GM23338 (cell line): ENCODE results near the gene PIK3AP1. TPM values are rescaled to one million over a fixed set of nuclear protein-coding genes. Genes with fewer than 3 reads are reported as not detected.

Experiments used
- ATAC-seq: fragments of 200-7000 bp; cut with Tn5 transposase; 3 replicates; pipeline ENCODE4 v1.9.1; 2020
- DNase-seq: peaks from one replicate; pipeline ENCODE4 v3.0.0-alpha.2; 2015; ENCODE audit warnings: low spot score
- H2AFZ ChIP-seq: fragments of 200-600 bp; sonication (generic); 2 replicates; pipeline ENCODE4 v1.8.0; 2016; ENCODE audit warnings: antibody characterized with exemption, mild to moderate bottlenecking, moderate library complexity
- H3F3A ChIP-seq: fragments of 200-600 bp; sonication (generic); replicated peaks from 2 replicates; pipeline ENCODE4 v1.8.0; 2017; ENCODE audit warnings: antibody characterized with exemption, mixed run types, low read depth
- H3K27ac ChIP-seq: fragments of 200-600 bp; sonication (generic); 2 replicates; pipeline ENCODE4 v1.6.1; 2016; ENCODE audit warnings: low read depth
- H3K27me3 ChIP-seq: fragments of 200-600 bp; sonication (generic); 2 replicates; pipeline ENCODE4 v1.8.0; 2016; ENCODE audit warnings: mild to moderate bottlenecking, mixed run types, moderate library complexity; ENCODE audit not compliant: insufficient read depth
- H3K36me3 ChIP-seq: fragments of 200-600 bp; sonication (generic); 2 replicates; pipeline ENCODE4 v1.8.0; 2016; ENCODE audit warnings: mild to moderate bottlenecking; ENCODE audit not compliant: insufficient read depth
- H3K4me1 ChIP-seq: fragments of 200-600 bp; sonication (generic); 2 replicates; pipeline ENCODE4 v1.8.0; 2016; ENCODE audit warnings: mild to moderate bottlenecking, moderate library complexity; ENCODE audit not compliant: insufficient read depth
- H3K4me2 ChIP-seq: fragments of 200-600 bp; sonication (generic); 2 replicates; pipeline ENCODE4 v1.7.1; 2017; ENCODE audit warnings: mixed run types
- H3K4me3 ChIP-seq: fragments of 200-600 bp; sonication (generic); 2 replicates; pipeline ENCODE4 v1.6.1; 2016; ENCODE audit warnings: mixed run types
- H3K79me2 ChIP-seq: fragments of 200-600 bp; sonication (generic); replicated peaks from 2 replicates; pipeline ENCODE4 v1.8.0; 2017; ENCODE audit warnings: mild to moderate bottlenecking; ENCODE audit not compliant: insufficient read depth
- H3K9me2 ChIP-seq: fragments of 200-600 bp; sonication (generic); 2 replicates; pipeline ENCODE4 v1.8.0; 2017; ENCODE audit not compliant: insufficient read depth
- H4K20me1 ChIP-seq: fragments of 200-600 bp; sonication (generic); replicated peaks from 2 replicates; pipeline ENCODE4 v1.8.0; 2017; ENCODE audit warnings: mild to moderate bottlenecking; ENCODE audit not compliant: insufficient read depth
- H3K27ac Mint-ChIP-seq: 2 replicates; pipeline ENCODE4 v1.8.0; 2020; ENCODE audit warnings: inconsistent platforms, mild to moderate bottlenecking, moderate library complexity, mixed read lengths
- H3K27me3 Mint-ChIP-seq: 3 replicates; pipeline ENCODE4 v1.8.0; 2022; ENCODE audit warnings: low read depth, mild to moderate bottlenecking, moderate library complexity, mixed read lengths, inconsistent platforms; ENCODE audit not compliant: insufficient read depth, poor library complexity
- H3K36me3 Mint-ChIP-seq: 3 replicates; pipeline ENCODE4 v1.8.0; 2021; ENCODE audit warnings: low read depth, mild to moderate bottlenecking, inconsistent platforms, moderate library complexity, mixed read lengths
- H3K4me1 Mint-ChIP-seq: 3 replicates; pipeline ENCODE4 v1.8.0; 2020; ENCODE audit warnings: mild to moderate bottlenecking, inconsistent platforms, mixed read lengths
- H3K4me3 Mint-ChIP-seq: 3 replicates; pipeline ENCODE4 v1.8.0; 2021; ENCODE audit warnings: moderate library complexity, mild to moderate bottlenecking, inconsistent platforms, mixed read lengths
- H3K9me3 Mint-ChIP-seq: 3 replicates; pipeline ENCODE4 v1.8.0; 2020; ENCODE audit warnings: moderate library complexity, mild to moderate bottlenecking, inconsistent platforms, mixed read lengths
- CREB1 ChIP-seq: fragments of 250-450 bp; sonication (Bioruptor Pico); IDR thresholded peaks from 2 replicates; pipeline ENCODE4 v1.5.0; 2020; ENCODE audit warnings: low read depth, mild to moderate bottlenecking, moderate library complexity
- EZH2phosphoT487 ChIP-seq: fragments of 200-600 bp; sonication (generic); IDR thresholded peaks from one replicate; pipeline ENCODE4 v1.8.1; 2018; ENCODE audit warnings: antibody characterized with exemption; ENCODE audit not compliant: unreplicated experiment
- JUNB ChIP-seq: IDR thresholded peaks from one replicate; pipeline ENCODE4 v1.6.1; 2016; ENCODE audit warnings: antibody characterized with exemption; ENCODE audit not compliant: unreplicated experiment
- NANOG ChIP-seq: IDR thresholded peaks from 2 replicates; pipeline ENCODE4 v1.6.1; 2016; ENCODE audit warnings: antibody characterized with exemption, borderline replicate concordance
- POLR2AphosphoS5 ChIP-seq: IDR thresholded peaks from 2 replicates; pipeline ENCODE4 v1.6.1; 2016; ENCODE audit warnings: antibody characterized with exemption, low read depth
- STAT1 ChIP-seq: IDR thresholded peaks from one replicate; pipeline ENCODE4 v1.6.1; 2016; ENCODE audit warnings: antibody characterized with exemption; ENCODE audit not compliant: unreplicated experiment
- ZNF331 ChIP-seq: fragments of 250-450 bp; sonication (Bioruptor Pico); IDR thresholded peaks from 2 replicates; pipeline ENCODE4 v1.5.0; 2020; ENCODE audit warnings: low read depth, mild to moderate bottlenecking, moderate library complexity
- polyA plus RNA-seq: library from polyadenylated mRNA; unstranded; fragments of >200 nt; fragmentation: Nextera tagmentation; extraction: Ambion mirVana; gene quantifications from 2 replicates; pipeline ENCODE4 v1.2.1, GENCODE V29; 2016
- total RNA-seq: library from RNA; depleted of rRNA; stranded (reverse); fragments of >200 nt; shearing (Covaris generic); gene quantifications from 2 replicates; pipeline ENCODE4 v1.2.3, GENCODE V29; 2014
- TF ChIP-seq, protein P1 (sequence below): fragments of 250-450 bp; sonication (Bioruptor Pico); IDR thresholded peaks from 2 replicates; pipeline ENCODE4 v1.5.0; 2020; ENCODE audit warnings: mild to moderate bottlenecking, moderate library complexity
- TF ChIP-seq, protein P2 (sequence below): IDR thresholded peaks from 2 replicates; pipeline ENCODE4 v1.6.1; 2016; ENCODE audit warnings: antibody characterized with exemption
- TF ChIP-seq, protein P3 (sequence below), 2 experiments: fragments of 200-600 bp in 1 of 2; sonication (generic) in 1 of 2; conservative IDR thresholded peaks; 2 replicates each; pipeline versions ENCODE4 v1.5.1 to v1.6.1; 2016 to 2017; ENCODE audit warnings: antibody characterized with exemption in 2 of 2, low read depth in 2 of 2, mild to moderate bottlenecking in 2 of 2, moderate library complexity in 1 of 2
- TF ChIP-seq, protein P4 (sequence below): IDR thresholded peaks from one replicate; pipeline ENCODE4 v1.6.1; 2018; ENCODE audit warnings: antibody characterized with exemption; ENCODE audit not compliant: unreplicated experiment

PIK3AP1 gene
- total and polyA plus RNA-seq, 2 experiments from 2014 or later, result 0.65 to 2.3 TPM

DNA sequence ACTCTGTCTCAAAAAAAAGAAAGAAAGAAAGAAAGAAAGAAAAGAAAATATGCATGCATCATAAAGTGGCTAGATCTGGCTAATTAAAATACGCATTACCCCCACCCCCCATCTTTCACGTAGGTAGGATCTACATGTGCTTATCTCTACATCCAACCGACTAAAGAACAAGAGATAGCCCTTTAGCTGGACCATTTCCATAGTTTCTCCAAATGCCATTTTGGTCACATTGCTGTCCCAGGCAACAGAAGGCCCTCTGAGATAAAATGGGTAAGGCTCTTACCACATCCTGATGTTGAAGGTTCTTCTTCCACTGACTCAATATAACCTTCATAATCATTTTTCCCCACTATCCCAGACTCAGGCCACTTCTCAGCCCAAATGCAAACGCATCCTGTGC lies 31.5 kb downstream of the PIK3AP1 start (continued):
- TF ChIP-seq, protein P1, sequence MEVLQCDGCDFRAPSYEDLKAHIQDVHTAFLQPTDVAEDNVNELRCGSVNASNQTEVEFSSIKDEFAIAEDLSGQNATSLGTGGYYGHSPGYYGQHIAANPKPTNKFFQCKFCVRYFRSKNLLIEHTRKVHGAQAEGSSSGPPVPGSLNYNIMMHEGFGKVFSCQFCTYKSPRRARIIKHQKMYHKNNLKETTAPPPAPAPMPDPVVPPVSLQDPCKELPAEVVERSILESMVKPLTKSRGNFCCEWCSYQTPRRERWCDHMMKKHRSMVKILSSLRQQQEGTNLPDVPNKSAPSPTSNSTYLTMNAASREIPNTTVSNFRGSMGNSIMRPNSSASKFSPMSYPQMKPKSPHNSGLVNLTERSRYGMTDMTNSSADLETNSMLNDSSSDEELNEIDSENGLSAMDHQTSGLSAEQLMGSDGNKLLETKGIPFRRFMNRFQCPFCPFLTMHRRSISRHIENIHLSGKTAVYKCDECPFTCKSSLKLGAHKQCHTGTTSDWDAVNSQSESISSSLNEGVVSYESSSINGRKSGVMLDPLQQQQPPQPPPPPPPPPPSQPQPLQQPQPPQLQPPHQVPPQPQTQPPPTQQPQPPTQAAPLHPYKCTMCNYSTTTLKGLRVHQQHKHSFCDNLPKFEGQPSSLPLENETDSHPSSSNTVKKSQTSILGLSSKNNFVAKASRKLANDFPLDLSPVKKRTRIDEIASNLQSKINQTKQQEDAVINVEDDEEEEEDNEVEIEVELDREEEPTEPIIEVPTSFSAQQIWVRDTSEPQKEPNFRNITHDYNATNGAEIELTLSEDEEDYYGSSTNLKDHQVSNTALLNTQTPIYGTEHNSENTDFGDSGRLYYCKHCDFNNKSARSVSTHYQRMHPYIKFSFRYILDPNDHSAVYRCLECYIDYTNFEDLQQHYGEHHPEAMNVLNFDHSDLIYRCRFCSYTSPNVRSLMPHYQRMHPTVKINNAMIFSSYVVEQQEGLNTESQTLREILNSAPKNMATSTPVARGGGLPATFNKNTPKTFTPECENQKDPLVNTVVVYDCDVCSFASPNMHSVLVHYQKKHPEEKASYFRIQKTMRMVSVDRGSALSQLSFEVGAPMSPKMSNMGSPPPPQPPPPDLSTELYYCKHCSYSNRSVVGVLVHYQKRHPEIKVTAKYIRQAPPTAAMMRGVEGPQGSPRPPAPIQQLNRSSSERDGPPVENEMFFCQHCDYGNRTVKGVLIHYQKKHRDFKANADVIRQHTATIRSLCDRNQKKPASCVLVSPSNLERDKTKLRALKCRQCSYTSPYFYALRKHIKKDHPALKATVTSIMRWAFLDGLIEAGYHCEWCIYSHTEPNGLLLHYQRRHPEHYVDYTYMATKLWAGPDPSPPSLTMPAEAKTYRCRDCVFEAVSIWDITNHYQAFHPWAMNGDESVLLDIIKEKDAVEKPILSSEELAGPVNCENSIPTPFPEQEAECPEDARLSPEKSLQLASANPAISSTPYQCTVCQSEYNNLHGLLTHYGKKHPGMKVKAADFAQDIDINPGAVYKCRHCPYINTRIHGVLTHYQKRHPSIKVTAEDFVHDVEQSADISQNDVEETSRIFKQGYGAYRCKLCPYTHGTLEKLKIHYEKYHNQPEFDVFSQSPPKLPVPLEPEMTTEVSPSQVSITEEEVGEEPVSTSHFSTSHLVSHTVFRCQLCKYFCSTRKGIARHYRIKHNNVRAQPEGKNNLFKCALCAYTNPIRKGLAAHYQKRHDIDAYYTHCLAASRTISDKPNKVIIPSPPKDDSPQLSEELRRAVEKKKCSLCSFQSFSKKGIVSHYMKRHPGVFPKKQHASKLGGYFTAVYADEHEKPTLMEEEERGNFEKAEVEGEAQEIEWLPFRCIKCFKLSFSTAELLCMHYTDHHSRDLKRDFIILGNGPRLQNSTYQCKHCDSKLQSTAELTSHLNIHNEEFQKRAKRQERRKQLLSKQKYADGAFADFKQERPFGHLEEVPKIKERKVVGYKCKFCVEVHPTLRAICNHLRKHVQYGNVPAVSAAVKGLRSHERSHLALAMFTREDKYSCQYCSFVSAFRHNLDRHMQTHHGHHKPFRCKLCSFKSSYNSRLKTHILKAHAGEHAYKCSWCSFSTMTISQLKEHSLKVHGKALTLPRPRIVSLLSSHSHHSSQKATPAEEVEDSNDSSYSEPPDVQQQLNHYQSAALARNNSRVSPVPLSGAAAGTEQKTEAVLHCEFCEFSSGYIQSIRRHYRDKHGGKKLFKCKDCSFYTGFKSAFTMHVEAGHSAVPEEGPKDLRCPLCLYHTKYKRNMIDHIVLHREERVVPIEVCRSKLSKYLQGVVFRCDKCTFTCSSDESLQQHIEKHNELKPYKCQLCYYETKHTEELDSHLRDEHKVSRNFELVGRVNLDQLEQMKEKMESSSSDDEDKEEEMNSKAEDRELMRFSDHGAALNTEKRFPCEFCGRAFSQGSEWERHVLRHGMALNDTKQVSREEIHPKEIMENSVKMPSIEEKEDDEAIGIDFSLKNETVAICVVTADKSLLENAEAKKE (CRISPR knock-in tag), result no peak
- TF ChIP-seq, protein P2, sequence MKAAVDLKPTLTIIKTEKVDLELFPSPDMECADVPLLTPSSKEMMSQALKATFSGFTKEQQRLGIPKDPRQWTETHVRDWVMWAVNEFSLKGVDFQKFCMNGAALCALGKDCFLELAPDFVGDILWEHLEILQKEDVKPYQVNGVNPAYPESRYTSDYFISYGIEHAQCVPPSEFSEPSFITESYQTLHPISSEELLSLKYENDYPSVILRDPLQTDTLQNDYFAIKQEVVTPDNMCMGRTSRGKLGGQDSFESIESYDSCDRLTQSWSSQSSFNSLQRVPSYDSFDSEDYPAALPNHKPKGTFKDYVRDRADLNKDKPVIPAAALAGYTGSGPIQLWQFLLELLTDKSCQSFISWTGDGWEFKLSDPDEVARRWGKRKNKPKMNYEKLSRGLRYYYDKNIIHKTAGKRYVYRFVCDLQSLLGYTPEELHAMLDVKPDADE, result no peak
- TF ChIP-seq STAT1, result no peak
- no peak for TF ChIP-seq EZH2phosphoT487
- TF ChIP-seq POLR2AphosphoS5, result no peak
- no peak for TF ChIP-seq CREB1
- TF ChIP-seq ZNF331, result no peak
- TF ChIP-seq NANOG, result no peak

DNA sequence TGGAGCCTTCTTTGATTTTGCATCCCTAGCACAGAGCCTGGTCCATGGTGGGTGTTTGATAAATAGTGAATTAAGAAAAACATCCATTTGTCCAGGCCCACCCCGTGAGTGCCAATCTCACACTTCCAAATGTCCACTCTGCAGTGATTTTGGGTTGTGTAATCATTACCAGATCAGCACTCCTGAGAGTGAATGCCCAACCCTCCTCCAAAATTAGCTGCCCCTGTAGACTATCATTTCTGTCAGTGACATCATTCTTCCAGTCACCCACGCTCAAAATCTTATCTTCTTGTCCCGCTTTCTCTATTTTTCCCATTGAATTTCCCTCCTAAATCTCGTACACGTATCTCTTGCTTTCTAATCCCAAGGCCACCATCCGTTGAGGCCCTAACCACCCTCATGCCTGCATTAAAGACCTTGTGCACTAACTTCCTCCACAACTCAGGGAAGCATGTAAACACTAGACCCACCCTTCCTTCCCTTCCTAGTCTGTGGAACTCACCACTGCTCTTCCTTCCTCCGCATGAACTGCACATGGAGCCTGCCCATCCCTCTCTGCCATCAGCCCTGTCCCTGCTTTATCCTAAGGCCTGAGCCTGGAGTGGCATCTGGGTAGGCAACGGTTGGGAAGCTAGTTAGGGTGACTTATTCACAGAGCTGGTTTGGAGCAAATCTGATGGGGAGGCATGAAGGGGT lies 32.8 kb downstream of the PIK3AP1 start:
- H3K27ac ChIP-seq, result no peak overlapping the region
- no peaks in the 10 kb centered on the region for H3K9me2 ChIP-seq
- H3K27me3 ChIP-seq, result no peaks in the 10 kb centered on the region
- H2AFZ ChIP-seq, result no peak overlapping the region
- peaks cover 6% of the 10 kb centered on the region; the same call in 1 of the 2 replicates for H3K4me1 ChIP-seq
- DNase-seq (no peak), ATAC-seq (no peak)
- no peak overlapping the region for H3K4me3 ChIP-seq
- Mint-ChIP-seq H3K27ac (no peak overlapping the region), H3K36me3 (peaks cover 3% of the 10 kb centered on the region; the same call in 1 of the 3 replicates), H3K4me3 (no peak overlapping the region), H3K9me3 (no peaks in the 10 kb centered on the region), H3K27me3 (peaks cover 3% of the 10 kb centered on the region), H3K4me1 (peaks cover 14% of the 10 kb centered on the region)
- H4K20me1 ChIP-seq, result no peaks in the 10 kb centered on the region
- no peaks in the 10 kb centered on the region for H3F3A ChIP-seq
- H3K79me2 ChIP-seq, result no peaks in the 10 kb centered on the region
- H3K36me3 ChIP-seq, result no peaks in the 10 kb centered on the region
- H3K4me2 ChIP-seq, result no peak overlapping the region
- TF ChIP-seq, protein P2, result no peak
- TF ChIP-seq, protein P3, sequence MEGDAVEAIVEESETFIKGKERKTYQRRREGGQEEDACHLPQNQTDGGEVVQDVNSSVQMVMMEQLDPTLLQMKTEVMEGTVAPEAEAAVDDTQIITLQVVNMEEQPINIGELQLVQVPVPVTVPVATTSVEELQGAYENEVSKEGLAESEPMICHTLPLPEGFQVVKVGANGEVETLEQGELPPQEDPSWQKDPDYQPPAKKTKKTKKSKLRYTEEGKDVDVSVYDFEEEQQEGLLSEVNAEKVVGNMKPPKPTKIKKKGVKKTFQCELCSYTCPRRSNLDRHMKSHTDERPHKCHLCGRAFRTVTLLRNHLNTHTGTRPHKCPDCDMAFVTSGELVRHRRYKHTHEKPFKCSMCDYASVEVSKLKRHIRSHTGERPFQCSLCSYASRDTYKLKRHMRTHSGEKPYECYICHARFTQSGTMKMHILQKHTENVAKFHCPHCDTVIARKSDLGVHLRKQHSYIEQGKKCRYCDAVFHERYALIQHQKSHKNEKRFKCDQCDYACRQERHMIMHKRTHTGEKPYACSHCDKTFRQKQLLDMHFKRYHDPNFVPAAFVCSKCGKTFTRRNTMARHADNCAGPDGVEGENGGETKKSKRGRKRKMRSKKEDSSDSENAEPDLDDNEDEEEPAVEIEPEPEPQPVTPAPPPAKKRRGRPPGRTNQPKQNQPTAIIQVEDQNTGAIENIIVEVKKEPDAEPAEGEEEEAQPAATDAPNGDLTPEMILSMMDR (conservative IDR thresholded peaks at IDR 0.05; ENCODE audit: low read depth in 2 of 2), result no peak
- no peak for TF ChIP-seq NANOG
- no peak for TF ChIP-seq JUNB
- TF ChIP-seq, protein P4, sequence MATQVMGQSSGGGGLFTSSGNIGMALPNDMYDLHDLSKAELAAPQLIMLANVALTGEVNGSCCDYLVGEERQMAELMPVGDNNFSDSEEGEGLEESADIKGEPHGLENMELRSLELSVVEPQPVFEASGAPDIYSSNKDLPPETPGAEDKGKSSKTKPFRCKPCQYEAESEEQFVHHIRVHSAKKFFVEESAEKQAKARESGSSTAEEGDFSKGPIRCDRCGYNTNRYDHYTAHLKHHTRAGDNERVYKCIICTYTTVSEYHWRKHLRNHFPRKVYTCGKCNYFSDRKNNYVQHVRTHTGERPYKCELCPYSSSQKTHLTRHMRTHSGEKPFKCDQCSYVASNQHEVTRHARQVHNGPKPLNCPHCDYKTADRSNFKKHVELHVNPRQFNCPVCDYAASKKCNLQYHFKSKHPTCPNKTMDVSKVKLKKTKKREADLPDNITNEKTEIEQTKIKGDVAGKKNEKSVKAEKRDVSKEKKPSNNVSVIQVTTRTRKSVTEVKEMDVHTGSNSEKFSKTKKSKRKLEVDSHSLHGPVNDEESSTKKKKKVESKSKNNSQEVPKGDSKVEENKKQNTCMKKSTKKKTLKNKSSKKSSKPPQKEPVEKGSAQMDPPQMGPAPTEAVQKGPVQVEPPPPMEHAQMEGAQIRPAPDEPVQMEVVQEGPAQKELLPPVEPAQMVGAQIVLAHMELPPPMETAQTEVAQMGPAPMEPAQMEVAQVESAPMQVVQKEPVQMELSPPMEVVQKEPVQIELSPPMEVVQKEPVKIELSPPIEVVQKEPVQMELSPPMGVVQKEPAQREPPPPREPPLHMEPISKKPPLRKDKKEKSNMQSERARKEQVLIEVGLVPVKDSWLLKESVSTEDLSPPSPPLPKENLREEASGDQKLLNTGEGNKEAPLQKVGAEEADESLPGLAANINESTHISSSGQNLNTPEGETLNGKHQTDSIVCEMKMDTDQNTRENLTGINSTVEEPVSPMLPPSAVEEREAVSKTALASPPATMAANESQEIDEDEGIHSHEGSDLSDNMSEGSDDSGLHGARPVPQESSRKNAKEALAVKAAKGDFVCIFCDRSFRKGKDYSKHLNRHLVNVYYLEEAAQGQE, result no peak
